ENCODE data around the gene GRK5. TPM values are rescaled to one million over a fixed set of nuclear protein-coding genes. Genes with fewer than 3 reads are reported as not detected.

GRK5 gene
- total and polyA plus RNA-seq, 9 of the 15 experiments (the other 6 are each of a cell fraction or from before 2014, with no cell fraction given), result 0.46 to 0.83 (median 0.67) TPM; not detected in 2

GRCh38 chr10:119221666-119222065 is 14.3 kb downstream of the GRK5 start (continued):
- TF ChIP-seq RERE (CRISPR knock-in tag; IDR thresholded peaks at IDR 0.05; ENCODE audit: borderline replicate concordance) (no peak), MECOM (CRISPR knock-in tag; IDR thresholded peaks at IDR 0.05) (no peak), ZNF143 (CRISPR knock-in tag; IDR thresholded peaks at IDR 0.05) (no peak), OTX1 (CRISPR knock-in tag; IDR thresholded peaks at IDR 0.05) (no peak), E2F8 (IDR thresholded peaks at IDR 0.05; ENCODE audit: low read depth, partially characterized antibody) (no peak)

Data from K562 (cell line).